NK-92 (cell line): Measurements from ENCODE around the gene SERPINA12.
"Not testable (repeated sequence)": the region's sequence is repeated elsewhere in the genome, so short reads cannot be mapped to it uniquely, and the experiment has no call there.

Experiments used
- DNase-seq: peaks from one replicate; lab custom pipeline; 2025; ENCODE audit not compliant: unreplicated experiment; lab: John Stamatoyannopoulos, UW

SERPINA12 gene

GRCh38 chr14:94494085-94494484 is 15.2 kb downstream of the SERPINA12 start:
- DNase-seq, result no peak

DNA sequence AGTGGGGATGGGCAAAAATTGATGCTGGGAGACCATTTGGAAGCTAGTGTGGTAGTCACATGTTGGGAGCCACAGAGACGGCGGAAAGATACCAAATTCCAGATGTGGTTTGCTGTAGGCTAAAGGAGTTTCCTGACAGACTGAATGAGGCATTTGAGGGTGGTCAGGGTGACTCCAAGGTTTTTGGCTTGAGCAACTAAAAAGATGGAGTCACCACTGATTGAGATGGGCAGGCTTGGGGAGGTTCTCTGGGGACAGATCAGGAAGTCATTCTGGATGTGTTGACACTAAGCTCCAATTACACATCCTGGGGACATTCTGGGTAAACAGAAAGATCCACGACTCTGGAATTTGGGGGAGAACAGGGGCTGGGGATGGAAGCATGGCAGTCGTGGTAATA is 17.8 kb downstream of the SERPINA12 start:
- no peak for DNase-seq

DNA sequence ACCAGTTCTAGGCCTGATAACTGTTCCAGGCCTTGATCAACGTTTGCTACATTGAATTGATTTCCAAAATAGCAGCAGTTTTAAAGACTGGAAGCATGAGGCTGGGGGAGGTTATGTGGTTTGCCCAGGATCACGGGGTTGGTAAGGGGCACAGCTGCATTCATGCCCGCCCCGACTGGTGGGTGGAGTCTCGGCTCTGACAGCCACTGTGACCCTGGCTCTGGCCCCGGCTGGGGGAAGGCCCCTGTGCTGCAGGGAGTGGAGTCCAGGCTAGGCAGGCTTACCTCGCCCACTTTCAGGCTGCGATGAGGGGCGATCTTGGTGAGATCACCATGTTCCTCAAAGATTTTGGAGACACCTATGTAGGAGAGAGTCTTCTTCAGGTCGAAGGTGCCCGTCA is 19.9 kb downstream of the SERPINA12 start:
- DNase-seq, result no peak

DNA sequence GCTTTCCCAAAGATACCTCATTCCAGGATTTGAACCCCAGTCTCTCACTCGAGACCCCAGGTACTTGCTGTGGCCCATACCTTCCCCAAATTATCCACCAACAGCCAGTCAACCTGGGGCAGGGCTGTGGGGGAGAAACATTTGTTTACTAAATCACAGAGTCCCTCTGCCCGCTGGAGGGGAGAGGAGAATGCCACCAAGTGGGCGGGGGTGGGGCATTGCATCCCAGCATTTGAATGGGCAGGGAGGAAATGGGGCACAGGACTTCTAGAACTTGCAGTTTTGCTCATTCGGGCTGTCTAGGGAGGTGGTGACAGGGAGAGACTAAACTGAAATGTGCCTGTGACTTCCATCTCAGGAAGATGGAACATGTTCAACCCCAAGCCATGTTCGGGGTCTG is 22.4 kb downstream of the SERPINA12 start:
- no peak for DNase-seq

DNA sequence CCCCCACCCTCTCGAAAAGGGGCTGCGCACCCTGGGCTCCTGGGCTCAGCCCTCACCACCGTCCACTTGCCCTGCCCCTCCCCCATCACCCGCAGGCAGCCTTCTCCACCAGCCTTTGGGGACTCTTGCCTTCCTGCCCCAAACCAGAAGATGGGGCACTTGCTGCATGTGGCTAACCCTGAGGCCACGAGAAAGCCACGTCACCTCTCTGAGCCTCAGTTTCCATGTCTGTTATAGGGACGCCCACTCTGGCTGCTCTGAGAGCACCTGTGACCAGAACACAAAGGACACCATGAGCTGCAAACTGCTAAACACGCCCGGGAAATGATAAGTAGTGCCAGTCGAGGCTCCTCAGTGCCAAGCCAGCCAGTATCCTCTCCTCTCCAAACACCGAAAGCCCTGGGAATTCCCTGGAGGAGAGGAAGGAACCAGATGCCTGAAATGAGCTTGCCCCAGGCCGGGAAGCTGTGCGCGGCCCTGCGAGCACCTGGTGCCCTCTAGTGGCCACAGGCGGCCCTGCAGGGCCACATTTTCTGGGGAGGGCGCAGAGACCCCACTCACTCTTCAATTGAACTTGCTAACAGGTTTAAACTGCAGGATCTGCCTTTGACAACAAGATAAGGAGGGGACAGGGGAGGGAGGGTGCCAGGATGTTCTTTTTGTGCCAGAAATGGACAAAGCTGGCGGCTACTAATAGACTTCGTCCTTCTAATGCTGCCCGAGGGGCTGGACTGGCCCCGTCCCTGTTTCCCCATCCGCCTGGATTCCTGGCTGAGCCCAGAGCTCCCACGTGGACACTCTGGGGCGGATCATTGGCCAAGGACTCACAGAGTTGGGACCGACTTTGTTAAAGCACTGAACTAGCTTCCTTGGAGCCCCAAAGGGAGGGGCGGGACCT is 23.1 kb downstream of the SERPINA12 start:
- no peak for DNase-seq

DNA sequence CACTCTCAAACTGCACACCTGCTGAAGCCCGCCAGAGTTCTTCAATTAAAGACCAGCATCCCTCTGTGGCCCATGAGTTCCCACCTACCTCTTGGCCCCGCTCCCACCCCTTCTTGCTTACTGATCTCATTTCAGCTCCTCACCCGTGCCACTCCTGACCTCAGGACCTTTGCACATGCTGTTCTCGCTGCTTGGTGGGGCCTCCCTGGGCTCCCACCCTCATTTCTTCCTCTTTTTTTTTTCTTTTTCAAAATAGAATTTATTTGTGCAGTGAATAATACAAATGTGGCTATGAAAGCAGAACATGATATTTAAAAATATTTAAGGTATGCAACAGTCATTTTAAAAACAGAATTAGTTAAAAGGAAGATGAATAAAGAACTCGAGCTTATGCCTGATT is 24.8 kb downstream of the SERPINA12 start:
- DNase-seq, result no peak

- DNase-seq, result no peak
These were observed 25.5 kb downstream of the SERPINA12 start for GRCh38 chr14:94483729-94484275.

DNA sequence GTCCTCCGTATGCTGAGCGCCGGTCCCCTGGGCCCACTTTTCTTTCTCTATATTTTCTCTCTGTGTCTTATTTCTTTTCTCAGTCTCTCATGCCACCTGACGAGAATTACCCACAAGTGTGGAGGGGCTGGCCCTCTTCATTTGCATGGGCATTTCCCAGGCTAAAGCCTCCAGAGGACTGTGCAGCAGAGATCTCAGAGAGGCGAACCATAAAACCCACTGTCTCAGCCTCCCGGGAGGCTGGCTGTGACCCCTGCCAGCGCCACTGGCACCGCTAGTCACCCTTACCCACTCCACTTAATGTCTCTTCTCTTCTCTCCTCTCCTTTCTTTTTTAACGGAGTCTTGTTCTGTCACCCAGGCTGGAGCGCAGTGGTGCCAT is 26.2 kb downstream of the SERPINA12 start:
- DNase-seq, result no peak

- not testable (repeated sequence) for DNase-seq
These were observed 26.9 kb downstream of the SERPINA12 start for GRCh38 chr14:94482132-94483070.

- DNase-seq, result no peak
These were observed 27.7 kb downstream of the SERPINA12 start for GRCh38 chr14:94481468-94482131.

DNA sequence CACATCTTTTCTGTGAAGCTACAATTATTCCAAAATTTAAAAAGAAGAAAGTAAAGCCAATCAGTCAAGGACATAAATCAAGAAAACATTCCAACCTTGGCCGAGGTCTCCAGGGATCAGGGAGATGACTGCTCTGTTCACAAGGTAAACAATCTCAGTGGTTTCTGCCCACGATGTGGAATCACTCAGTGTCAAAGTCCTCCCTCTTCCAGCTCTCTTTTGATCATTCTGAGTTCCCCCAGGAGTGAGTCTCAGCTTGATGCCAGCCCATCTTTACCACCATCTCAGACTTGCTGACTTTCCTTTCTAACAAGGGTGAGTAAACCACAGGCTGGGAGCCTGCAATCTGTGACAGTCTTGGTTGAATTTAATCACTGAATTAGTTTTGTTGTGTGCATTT is 28.5 kb downstream of the SERPINA12 start:
- no peak for DNase-seq

GRCh38 chr14:94478420-94478819 is 30.8 kb downstream of the SERPINA12 start:
- DNase-seq, result no peak

GRCh38 chr14:94476023-94476422 is 33.2 kb downstream of the SERPINA12 start, which contains the start of gene SERPINA9:
SERPINA9 (minus strand) TSS chr14:94476197; CDS start chr14:94469840, 6,357 bp downstream.
- DNase-seq, result no peak

DNA sequence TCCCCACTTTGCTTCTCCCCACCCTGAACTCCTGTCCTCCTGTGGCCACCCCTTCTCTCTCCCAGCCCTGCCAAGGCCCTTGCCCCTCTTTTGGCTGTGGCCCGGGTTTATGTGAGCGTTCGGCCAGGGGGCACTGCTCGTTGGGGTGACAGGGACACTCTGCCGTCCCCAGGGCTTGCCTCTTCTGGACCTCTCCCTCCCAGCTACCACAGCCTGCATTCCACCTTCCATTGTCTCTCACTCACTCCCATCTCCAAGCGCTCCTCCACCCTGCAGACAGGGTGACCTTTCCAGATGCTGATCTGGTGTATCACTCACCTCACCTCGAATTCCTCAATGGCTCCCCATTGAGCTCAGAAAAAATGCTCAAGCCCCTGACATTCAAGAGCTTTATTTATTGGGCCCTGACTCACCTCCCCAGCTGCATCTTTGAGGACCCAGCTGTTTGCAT is 34.7 kb downstream of the SERPINA12 start:
- DNase-seq, result no peak

DNA sequence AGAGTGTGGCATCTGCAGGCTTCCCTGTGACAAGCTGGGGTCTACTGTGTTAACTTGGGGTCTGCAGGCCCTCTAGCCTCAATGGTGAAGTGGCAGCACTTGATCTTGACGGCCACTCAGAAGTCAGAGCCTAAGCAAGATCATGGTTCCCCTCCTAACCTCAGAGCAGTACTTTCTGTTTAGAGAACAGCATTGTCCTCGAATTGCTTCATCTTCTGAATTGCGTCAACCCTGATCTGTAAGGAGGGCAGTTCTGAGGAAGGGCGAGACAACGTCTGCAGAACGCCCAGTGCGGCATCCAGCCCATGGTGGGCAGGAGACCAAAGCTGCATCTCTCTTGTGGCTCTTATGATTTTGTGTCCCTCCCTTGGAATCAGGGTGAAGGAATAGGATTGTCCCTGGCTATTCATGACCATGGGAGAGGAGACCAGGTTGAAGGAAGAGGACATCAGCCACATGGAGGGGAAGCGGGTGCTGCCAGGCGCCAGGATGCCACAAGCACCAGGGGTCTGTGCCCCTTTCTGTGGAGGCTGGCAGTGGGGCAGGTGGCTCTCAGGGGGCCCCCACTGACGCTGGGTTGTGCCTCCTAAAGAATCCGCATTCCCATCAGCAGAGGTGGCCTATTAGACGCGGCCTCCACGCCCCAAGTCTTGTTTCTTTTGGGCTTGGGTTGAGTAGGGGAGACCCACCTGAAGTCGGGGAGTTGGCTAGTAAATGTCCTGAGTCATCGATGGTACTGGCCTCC is 35.4 kb downstream of the SERPINA12 start:
- DNase-seq, result no peak

DNA sequence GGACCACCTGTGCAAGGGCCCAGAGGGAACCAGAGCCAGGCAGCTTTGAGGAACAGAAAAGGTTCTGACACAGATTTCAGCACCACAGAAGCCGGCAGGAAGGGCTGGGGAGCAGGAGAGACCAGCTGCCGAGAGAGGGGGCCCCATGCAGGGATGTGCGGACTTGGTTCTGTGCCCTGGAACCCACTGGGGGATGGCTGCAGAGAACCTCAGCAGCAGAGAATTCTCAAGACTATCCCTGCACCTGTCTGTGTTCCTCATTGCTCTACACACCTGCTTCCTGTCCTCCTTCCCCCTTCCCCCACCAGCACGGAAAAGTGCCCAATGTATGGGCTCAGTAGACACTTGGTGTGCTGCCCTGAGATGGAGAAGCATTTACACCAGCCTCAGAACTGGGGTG is 36.4 kb downstream of the SERPINA12 start:
- DNase-seq, result no peak

DNA sequence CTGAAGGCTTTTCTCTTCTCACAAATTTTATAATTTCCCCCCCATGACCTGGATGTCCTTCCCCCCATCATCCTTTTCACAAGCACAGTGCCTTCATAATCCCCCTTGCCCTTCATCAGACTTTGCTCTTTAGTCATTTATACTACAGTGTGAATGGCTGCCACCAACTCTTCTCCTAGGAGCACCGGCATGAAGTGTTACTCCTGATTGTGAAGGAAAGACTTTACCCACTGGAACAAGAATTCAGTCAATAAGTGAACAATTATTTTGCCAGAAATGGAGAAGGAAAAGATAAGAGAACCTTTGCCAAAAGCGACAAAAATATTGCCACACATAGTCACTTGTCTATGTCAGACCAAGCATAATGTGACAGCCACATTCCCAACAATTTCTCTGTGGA is 38.2 kb downstream of the SERPINA12 start:
- DNase-seq, result no peak

GRCh38 chr14:94470311-94470710 is 39.0 kb downstream of the SERPINA12 start:
- no peak for DNase-seq

DNA sequence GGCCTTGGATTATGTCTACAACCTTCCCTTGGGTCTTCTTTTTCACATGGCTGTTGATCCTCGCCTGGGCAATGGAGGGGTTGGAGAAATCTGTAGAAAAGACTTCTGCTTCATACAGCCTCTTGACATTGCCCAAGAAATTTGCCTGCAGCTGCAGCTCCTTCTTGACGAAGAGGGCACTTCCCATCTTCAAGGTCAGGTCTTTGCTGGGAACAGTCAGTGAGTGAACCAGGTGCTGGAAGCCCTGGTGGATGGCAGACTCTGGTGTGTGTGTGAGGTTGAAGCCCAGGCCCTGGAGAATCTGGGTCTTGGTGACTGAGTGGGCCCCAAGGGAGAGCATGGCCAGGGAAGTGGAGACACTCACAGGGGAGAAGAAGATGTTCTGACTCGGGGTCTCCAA is 40.0 kb downstream of the SERPINA12 start:
- DNase-seq, result no peak
